ENCODE results near the gene SMAD6.

Gene SMAD6

GRCh38 chr15:66831801-66832390, 129.9 kb downstream of the SMAD6 start:
- Histone ChIP-seq H3K9me3 (ENCODE audit: severe bottlenecking) (no peaks in the 10 kb centered on the region), H3K4me3 (ENCODE audit: low read depth, low read length) (no peak overlapping the region), H3K27me3 (ENCODE audit: insufficient read depth, low read depth, severe bottlenecking) (no peaks in the 10 kb centered on the region), H3K36me3 (no peaks in the 10 kb centered on the region), H3K27ac (no peak overlapping the region)
- no peak for TF ChIP-seq CTCF (IDR thresholded peaks at IDR 0.05; ENCODE audit: low read depth, low read length)
- no peak for DNase-seq
